Peyer's patch (tissue), 4 donors: Measurements from ENCODE around the gene GCN1.

ENCODE experiments used
- CTCF ChIP-seq, 6 experiments: fragments of 450-650 bp in 4 of 6; fragments of 200-600 bp in 2 of 6; sonication (generic) in 1 of 6; IDR thresholded peaks; one replicate each; pipeline ENCODE4 v1.5.1; 2017 to 2019; ENCODE audit warnings: antibody characterized with exemption in 6 of 6, mild to moderate bottlenecking in 3 of 6, moderate library complexity in 1 of 6
- POLR2A ChIP-seq, 2 donors: fragments of 450-650 bp; IDR thresholded peaks; one replicate each; pipeline ENCODE4 v1.5.1; 2017; ENCODE audit warnings: antibody characterized with exemption in 2 of 2, mild to moderate bottlenecking in 2 of 2, moderate library complexity in 2 of 2

- no peak for TF ChIP-seq CTCF (IDR thresholded peaks at IDR 0.05)
- TF ChIP-seq POLR2A (IDR thresholded peaks at IDR 0.05), result no peak
These were observed 115.6 kb downstream of the GCN1 start for GRCh38 chr12:120078868-120079267.
